Measurements from ENCODE around the gene TRIM67.
"Not testable (repeated sequence)": the region's sequence is repeated elsewhere in the genome, so short reads cannot be mapped to it uniquely, and the experiment has no call there.

Gene TRIM67

GRCh38 chr1:231147896-231148295 is 14.0 kb upstream of the TRIM67 start:
- TF ChIP-seq, protein P1, sequence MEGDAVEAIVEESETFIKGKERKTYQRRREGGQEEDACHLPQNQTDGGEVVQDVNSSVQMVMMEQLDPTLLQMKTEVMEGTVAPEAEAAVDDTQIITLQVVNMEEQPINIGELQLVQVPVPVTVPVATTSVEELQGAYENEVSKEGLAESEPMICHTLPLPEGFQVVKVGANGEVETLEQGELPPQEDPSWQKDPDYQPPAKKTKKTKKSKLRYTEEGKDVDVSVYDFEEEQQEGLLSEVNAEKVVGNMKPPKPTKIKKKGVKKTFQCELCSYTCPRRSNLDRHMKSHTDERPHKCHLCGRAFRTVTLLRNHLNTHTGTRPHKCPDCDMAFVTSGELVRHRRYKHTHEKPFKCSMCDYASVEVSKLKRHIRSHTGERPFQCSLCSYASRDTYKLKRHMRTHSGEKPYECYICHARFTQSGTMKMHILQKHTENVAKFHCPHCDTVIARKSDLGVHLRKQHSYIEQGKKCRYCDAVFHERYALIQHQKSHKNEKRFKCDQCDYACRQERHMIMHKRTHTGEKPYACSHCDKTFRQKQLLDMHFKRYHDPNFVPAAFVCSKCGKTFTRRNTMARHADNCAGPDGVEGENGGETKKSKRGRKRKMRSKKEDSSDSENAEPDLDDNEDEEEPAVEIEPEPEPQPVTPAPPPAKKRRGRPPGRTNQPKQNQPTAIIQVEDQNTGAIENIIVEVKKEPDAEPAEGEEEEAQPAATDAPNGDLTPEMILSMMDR (IDR thresholded peaks at IDR 0.05; ENCODE audit: extremely low read depth, missing control alignments): no peak
- no peak for DNase-seq (ENCODE audit: low spot score)

DNA sequence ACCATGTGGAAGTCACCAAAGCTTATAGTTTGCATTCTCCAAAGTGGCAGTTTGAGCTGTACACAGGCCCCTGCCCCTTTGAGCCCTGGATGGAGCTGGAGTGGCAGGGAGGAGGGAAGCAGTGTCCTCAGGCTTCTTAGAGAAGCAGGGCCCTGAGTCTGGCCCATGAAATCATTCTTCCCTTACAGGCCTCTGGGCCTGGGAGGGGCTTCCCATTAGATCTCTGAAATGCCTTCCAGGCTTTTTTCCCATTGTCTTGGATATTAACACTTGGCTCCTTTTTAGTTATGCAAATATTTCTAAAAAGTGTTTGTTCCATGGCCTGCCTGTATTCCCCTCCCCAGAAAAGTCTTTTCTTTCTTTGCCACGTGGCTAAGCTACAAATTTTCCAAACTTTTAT is 10.0 kb upstream of the TRIM67 start:
- DNase-seq (ENCODE audit: low spot score): no peak
- TF ChIP-seq, protein P1 (IDR thresholded peaks at IDR 0.05; ENCODE audit: extremely low read depth, missing control alignments): no peak

DNA sequence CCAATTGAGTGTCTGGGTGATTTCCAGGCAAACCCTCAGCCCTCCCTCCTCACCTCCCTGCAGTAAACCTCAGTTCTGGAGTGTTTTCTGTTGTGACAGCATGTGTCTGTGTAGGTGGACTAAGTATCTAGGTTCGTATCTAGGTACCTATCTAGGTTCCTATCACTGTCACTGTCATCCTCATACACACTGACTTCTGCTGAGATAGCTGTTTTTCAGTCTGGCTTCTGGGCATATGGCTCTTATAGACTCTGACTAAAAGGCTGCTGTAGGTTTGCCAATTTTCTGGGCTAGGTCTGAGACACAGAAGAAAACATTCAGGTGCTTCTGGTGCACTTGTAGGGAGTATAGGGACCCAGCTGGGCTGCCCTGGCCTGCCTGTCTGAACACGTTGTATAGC is 8.1 kb upstream of the TRIM67 start:
- no peak for DNase-seq (ENCODE audit: low spot score)
- TF ChIP-seq, protein P1 (IDR thresholded peaks at IDR 0.05; ENCODE audit: extremely low read depth, missing control alignments): no peak

GRCh38 chr1:231155808-231156207 is 6.0 kb upstream of the TRIM67 start:
- DNase-seq (ENCODE audit: low spot score): no peak
- TF ChIP-seq, protein P1 (IDR thresholded peaks at IDR 0.05; ENCODE audit: extremely low read depth, missing control alignments): no peak

DNA sequence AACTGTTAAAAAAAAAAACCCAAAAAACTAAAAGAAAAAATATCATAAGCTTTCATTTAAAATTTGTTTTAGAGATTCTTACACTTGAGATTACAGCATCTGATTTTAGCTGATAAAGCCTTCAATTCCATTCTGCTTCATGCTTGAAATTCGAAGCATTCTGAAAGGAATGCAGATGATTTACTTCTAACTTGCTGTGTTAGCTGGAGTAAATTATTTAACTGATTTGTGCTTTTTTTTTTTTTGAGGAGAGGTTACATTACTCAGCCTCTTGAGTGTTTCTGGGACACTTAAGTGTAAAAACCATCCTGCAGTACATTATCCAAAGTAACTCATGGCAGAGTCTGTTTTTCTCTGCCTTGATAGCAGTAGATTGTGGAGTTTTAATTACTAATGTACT is 4.5 kb upstream of the TRIM67 start:
- DNase-seq (ENCODE audit: low spot score): no peak
- TF ChIP-seq, protein P1 (IDR thresholded peaks at IDR 0.05; ENCODE audit: extremely low read depth, missing control alignments): no peak

DNA sequence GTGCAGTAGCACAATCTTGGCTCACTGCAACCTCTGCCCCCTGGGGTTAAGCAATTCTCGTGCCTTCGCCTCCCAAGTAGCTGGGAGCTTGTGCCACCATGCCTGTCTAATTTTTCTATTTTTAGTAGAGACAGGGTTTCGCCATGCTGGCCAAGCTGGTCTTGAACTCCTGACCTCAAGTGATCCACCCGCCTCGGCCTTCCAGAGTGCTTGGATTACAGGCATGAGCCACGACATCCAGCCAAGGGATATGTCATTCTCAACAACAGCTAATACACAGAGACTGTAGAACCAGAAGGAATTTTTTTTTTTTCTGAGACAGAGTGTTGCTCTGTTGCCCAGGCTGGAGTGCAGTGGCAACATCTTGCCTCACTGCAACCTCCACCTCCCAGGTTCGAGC is 3.7 kb upstream of the TRIM67 start:
- DNase-seq (ENCODE audit: low spot score): not testable (repeated sequence)

DNA sequence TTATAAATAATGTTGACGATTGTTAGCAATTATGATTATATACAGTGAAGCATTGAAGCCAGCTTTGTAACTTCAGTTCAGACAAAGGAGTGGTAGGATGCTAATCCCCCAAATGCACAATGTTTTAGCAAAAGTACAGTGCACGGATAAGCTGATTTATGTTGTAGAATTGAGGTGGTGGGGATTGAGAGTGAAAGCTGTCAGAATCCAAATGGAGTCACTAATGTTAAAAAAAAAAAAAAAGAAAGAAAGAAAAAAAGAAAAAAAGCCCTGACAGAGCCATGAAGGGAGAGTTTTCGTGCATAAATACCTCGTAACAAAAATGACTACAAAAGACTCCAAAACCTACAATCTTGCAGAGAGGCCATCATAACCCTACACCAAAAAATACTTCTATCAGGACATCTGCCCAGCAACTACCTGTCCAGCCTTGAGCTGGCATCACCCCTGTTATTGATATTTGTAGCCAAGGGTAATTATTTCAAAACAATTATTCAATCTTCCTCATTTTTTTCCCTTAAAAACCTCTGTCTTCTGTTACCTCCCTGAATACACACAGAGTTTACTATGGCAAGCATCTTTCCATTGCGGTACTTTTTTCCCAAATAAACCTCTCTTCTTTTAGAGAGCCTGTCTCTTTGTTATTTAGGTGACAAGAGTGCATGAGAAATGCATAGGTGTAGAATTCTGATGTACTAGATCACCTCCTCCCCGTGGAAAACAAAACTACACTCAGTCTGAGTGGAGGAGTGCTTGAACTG is 2.5 kb upstream of the TRIM67 start:
- DNase-seq (ENCODE audit: low spot score): no peak
- TF ChIP-seq, protein P1 (IDR thresholded peaks at IDR 0.05; ENCODE audit: extremely low read depth, missing control alignments): no peak
